ENCODE data around the gene ZNF184. TPM values are rescaled to one million over a fixed set of nuclear protein-coding genes. Genes with fewer than 3 reads are reported as not detected.

ZNF184 gene
- total and polyA plus RNA-seq, 9 of the 15 experiments (the other 6 are each of a cell fraction or from before 2014, with no cell fraction given): 7.6 to 22.2 (median 12.8) TPM

- TF ChIP-seq CUX1 (CRISPR knock-in tag; IDR thresholded peaks at IDR 0.05): no peak
- TF ChIP-seq RBBP5 (IDR thresholded peaks at IDR 0.05; ENCODE audit: borderline replicate concordance, insufficient read depth, low read length, poor library complexity, severe bottlenecking): peak; percentile 81
- no peak for TF ChIP-seq ZNF445 (CRISPR knock-in tag; IDR thresholded peaks at IDR 0.05; ENCODE audit: low read depth)
- 0 out of 2 replicates have a peak, but pooled peaks have one; percentile 43 for TF ChIP-seq REST (IDR thresholded peaks at IDR 0.05; ENCODE audit: borderline replicate concordance)
- TF ChIP-seq REST (CRISPR knock-in tag; IDR thresholded peaks at IDR 0.05; ENCODE audit: low read depth): no peak
- peak; percentile 52; the same call in 1 of the 2 replicates for TF ChIP-seq CC2D1A (IDR thresholded peaks at IDR 0.05)
- no peak for TF ChIP-seq ZNF347 (CRISPR knock-in tag; IDR thresholded peaks at IDR 0.05; ENCODE audit: low read depth)
Observed at GRCh38 chr6:27495386-27496135, 22.7 kb upstream of the ZNF184 start (continued).

Data from K562 (cell line).